BJ (cell line): Measurements from ENCODE around the gene MUC6. TPM values are rescaled to one million over a fixed set of nuclear protein-coding genes. Genes with fewer than 3 reads are reported as not detected.

Experiments
- CTCF ChIA-PET: fragments of 350-600 bp; formaldehyde crosslinking; extraction: SDS; loops from one replicate; lab custom pipeline; 2021; ENCODE audit warnings: antibody characterized with exemption, inconsistent platforms; lab: Yijun Ruan, JAX
- POLR2A ChIA-PET: fragments of 300-600 bp; sonication (Branson Sonifier 250); formaldehyde crosslinking; extraction: SDS; loops from one replicate; lab custom pipeline; 2021; ENCODE audit warnings: antibody characterized with exemption; lab: Charles Lee
- DNase-seq: peaks from one replicate; pipeline ENCODE4 v3.0.0-alpha.2; 2011; ENCODE audit warnings: low read depth
- H3K27me3 ChIP-seq: 2 replicates; pipeline ENCODE4 v1.6.0; 2011; ENCODE audit warnings: low read length; ENCODE audit not compliant: control insufficient read depth, insufficient read depth
- H3K36me3 ChIP-seq: 2 replicates; pipeline ENCODE4 v1.5.1; 2011; ENCODE audit warnings: low read length; ENCODE audit not compliant: control insufficient read depth, insufficient read depth
- H3K4me3 ChIP-seq: 2 replicates; pipeline ENCODE4 v1.5.1; 2011; ENCODE audit warnings: low read depth, mild to moderate bottlenecking, control low read depth, low read length
- polyA plus RNA-seq: library from polyadenylated mRNA; depleted of rRNA; stranded (reverse); fragments of >200 nt; gene quantifications from 2 replicates; pipeline ENCODE4 v1.2.3, GENCODE V29; 2011
- TF ChIP-seq, protein P1 (sequence below): IDR thresholded peaks from 2 replicates; pipeline ENCODE4 v1.5.1; 2011; ENCODE audit warnings: low read depth, mild to moderate bottlenecking, control low read depth, inconsistent platforms, low read length, moderate library complexity; ENCODE audit not compliant: insufficient read depth

The MUC6 gene
- polyA plus RNA-seq, 1 experiment = not detected

DNA sequence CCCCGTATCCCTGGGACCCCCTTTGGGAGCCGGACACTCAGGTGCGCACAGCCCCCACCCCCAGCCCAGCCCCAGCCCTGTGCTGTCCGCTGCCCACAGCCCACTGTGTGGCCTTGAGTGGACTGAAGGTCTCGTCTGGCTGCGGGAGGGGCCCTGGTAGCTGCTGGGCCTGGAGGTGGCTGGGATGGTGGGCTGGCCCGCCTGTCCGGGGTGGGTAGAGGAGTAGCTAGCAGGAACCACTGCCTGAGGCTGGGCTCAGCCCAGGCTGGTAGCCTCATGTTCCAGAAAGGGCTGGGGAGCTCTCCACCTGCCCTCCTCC, 4.6 kb upstream of the MUC6 start:
- CTCF ChIA-PET = interaction anchor here (1.9 to 2.3 kb wide), 2 partner anchors 9 to 10 kb away, joined by 6 to 8 read pairs; no protein-coding TSS in a partner anchor
- Histone ChIP-seq H3K4me3 (no peak overlapping the region), H3K36me3 (no peaks in the 10 kb centered on the region), H3K27me3 (no peaks in the 10 kb centered on the region)
- POLR2A ChIA-PET = no interaction called here
- no peak for DNase-seq
- TF ChIP-seq, protein P1, sequence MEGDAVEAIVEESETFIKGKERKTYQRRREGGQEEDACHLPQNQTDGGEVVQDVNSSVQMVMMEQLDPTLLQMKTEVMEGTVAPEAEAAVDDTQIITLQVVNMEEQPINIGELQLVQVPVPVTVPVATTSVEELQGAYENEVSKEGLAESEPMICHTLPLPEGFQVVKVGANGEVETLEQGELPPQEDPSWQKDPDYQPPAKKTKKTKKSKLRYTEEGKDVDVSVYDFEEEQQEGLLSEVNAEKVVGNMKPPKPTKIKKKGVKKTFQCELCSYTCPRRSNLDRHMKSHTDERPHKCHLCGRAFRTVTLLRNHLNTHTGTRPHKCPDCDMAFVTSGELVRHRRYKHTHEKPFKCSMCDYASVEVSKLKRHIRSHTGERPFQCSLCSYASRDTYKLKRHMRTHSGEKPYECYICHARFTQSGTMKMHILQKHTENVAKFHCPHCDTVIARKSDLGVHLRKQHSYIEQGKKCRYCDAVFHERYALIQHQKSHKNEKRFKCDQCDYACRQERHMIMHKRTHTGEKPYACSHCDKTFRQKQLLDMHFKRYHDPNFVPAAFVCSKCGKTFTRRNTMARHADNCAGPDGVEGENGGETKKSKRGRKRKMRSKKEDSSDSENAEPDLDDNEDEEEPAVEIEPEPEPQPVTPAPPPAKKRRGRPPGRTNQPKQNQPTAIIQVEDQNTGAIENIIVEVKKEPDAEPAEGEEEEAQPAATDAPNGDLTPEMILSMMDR = no peak

DNA sequence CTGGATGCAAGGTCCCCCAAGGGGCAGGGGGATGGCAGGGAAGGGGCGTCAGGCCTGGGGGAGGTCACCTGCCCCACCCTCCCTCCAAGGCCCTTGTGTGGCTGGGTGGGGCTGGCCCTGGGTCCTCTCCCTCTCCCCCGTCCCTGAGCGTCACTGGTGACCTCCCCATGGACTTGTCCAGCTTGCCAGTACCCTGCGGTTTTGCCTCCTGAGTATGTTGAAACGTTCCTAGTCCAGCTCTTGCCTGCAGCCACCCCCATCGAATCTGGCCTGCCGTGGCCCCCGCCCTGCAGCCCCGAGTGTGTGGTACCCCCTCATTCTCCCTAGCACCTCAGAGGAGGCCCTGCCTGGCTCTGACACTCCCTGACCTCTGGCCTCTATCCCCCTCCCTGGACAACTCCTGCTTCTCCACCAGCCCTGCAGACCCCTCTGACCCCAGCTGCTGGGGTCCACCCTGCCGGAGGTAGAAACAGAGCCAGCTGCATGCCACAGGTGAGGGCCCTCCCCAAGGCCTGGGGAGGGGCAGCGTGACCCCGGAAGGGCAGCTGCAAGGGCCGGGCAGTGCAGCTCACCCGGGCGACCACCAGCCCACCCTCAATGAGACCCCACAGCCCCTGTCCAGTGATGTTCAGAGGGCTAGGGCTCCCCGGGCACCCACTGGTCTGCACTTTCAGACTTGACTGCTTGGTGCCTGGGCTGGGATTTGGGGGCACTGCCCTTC, 4.1 kb upstream of the MUC6 start:
- ChIA-PET CTCF (interaction anchor here (1.9 to 2.3 kb wide), 2 partner anchors 9 to 11 kb away, joined by 6 to 8 read pairs; no protein-coding TSS in a partner anchor), POLR2A (no interaction called here)
- TF ChIP-seq, protein P1 = no peak
- DNase-seq = no peak
- Histone ChIP-seq H3K36me3 (no peaks in the 10 kb centered on the region), H3K4me3 (no peak overlapping the region), H3K27me3 (no peaks in the 10 kb centered on the region; the same call in 1 of the 2 replicates)

DNA sequence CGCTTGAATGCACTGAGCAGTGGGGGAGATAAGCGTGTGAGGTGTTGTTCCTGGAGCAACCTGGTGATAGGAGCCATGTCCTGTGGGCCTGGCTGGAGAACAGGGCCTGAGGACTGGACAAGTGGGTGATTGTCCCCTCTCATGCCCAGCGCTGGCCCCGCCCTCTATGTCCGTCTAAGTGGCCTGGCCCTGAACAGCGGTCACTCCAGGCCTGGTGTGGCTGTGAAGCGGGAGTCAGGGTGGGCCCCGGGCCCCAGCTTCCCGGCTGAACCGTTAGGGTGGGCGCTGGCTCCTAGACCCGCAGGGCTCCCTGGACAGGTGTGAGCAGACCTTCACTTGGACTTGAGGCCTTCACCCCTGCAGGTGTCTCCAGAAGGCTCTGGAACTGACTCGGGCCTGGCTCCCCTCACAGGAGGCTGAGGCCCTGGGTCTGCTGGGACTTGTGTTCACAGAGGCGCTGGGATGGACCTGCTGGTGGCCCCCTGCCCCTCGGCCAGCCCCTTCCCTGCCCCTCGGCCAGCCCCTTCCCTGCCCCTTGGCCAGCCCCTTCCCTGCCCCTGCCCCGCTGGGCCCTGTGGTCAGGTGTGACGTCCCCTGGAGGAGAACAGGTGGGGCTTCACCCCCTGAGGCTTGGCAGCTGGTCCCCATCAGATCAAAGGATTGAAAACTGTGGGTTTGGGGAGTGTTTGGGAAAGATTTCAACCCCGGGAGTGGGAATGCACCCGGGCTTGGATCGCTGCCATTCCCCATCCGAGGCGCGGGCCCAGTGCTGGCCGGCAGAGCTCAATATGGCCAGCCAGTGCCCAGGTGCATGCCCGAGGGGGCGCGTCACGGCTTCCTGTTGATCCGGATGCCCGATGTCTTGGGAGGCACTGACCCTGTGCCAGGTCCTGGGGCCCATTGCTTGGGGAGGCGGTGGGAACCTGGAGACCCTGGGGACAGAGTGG, 3.2 kb upstream of the MUC6 start:
- TF ChIP-seq, protein P1 = no peak
- ChIA-PET POLR2A (no interaction called here), CTCF (interaction anchor here (1.9 to 2.3 kb wide), 2 partner anchors 10 to 12 kb away, joined by 6 to 8 read pairs; no protein-coding TSS in a partner anchor)
- Histone ChIP-seq H3K4me3 (no peak overlapping the region), H3K36me3 (no peaks in the 10 kb centered on the region), H3K27me3 (no peaks in the 10 kb centered on the region; the same call in 1 of the 2 replicates)
- no peak for DNase-seq

DNA sequence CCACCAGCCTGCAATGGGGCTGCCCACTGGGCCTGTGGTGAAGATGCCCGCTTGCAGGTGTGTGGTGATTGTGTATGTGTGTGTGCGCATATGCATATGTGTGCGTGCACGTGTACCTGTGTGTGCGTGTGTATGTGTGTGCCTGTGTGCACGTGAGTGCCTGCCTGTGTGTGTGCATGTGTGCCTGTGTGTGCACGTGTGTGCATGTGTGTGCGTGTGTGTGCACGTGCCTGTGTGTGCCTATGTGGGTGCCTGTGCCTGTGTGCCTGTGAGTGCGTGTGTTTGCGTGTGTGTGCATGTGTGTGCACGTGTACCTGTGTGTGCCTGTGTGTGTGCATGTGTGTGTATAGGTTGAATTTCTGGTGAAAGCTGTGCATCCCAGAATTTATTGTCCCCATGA, 2.4 kb upstream of the MUC6 start:
- no peak for DNase-seq
- CTCF ChIA-PET = no interaction called here
- H3K27me3 ChIP-seq = no peaks in the 10 kb centered on the region; the same call in 1 of the 2 replicates
- no peaks in the 10 kb centered on the region for H3K36me3 ChIP-seq
- no peak overlapping the region for H3K4me3 ChIP-seq
- TF ChIP-seq, protein P1 = no peak
- POLR2A ChIA-PET = no interaction called here

DNA sequence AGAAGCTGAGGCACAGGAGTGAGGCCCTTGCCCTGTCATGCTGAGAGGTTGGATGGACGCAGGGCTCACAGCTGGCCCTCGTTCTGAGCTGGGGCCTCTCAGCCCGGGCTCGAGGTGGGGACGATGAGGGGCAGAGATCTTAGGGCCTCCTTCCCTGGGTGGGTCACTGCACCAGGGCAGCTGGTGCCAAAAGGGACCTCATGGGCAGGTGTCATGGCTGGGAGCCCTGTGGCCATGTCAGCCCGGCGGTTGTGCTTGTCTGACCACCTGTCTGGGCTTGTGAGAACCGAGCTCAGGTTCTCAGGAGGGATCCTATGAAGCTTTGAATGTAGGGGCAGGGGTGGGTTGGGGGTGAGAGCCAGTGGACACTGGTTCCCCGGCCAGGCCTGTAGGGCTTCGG, 1.8 kb upstream of the MUC6 start:
- no peaks in the 10 kb centered on the region for H3K36me3 ChIP-seq
- H3K27me3 ChIP-seq = no peaks in the 10 kb centered on the region; the same call in 1 of the 2 replicates
- ChIA-PET CTCF (no interaction called here), POLR2A (no interaction called here)
- DNase-seq = no peak
- H3K4me3 ChIP-seq = no peak overlapping the region
- TF ChIP-seq, protein P1 = no peak
